WTC11 (cell line): ENCODE measurements around the gene RNASET2. TPM values are rescaled to one million over a fixed set of nuclear protein-coding genes. Genes with fewer than 3 reads are reported as not detected.

Experiments
- AFF4 ChIP-seq: sonication (generic); formaldehyde crosslinking; IDR thresholded peaks from 2 replicates; pipeline ENCODE4 v1.8.1; 2023; ENCODE audit warnings: mild to moderate bottlenecking, missing genetic modification reagents, borderline replicate concordance
- ATF2 ChIP-seq: sonication (generic); formaldehyde crosslinking; IDR thresholded peaks from 2 replicates; pipeline ENCODE4 v1.8.1; 2022; ENCODE audit warnings: low read depth, missing genetic modification reagents, borderline replicate concordance
- CBFB ChIP-seq: sonication (generic); formaldehyde crosslinking; IDR thresholded peaks from 2 replicates; pipeline ENCODE4 v1.8.1; 2022; ENCODE audit warnings: mild to moderate bottlenecking, low read depth, missing genetic modification reagents
- CTCF ChIP-seq: fragments of 200-600 bp; IDR thresholded peaks from 2 replicates; pipeline ENCODE4 v1.8.0; 2022; ENCODE audit warnings: antibody characterized with exemption
- E2F5 ChIP-seq: sonication (generic); formaldehyde crosslinking; IDR thresholded peaks from 2 replicates; pipeline ENCODE4 v1.8.1; 2022; ENCODE audit warnings: mild to moderate bottlenecking, moderate library complexity, missing genetic modification reagents
- ESRRA ChIP-seq: sonication (generic); formaldehyde crosslinking; IDR thresholded peaks from 2 replicates; pipeline ENCODE4 v1.8.1; 2022; ENCODE audit warnings: mild to moderate bottlenecking, missing genetic modification reagents, borderline replicate concordance
- ETV6 ChIP-seq: sonication (generic); formaldehyde crosslinking; IDR thresholded peaks from 2 replicates; pipeline ENCODE4 v1.8.1; 2022; ENCODE audit warnings: mild to moderate bottlenecking, missing genetic modification reagents
- HMGA2 ChIP-seq: fragments of 250-450 bp; sonication (Bioruptor Pico); IDR thresholded peaks from 2 replicates; pipeline ENCODE4 v1.4.0; 2021; ENCODE audit warnings: mild to moderate bottlenecking, moderate library complexity
- HMGXB4 ChIP-seq: sonication (generic); formaldehyde crosslinking; IDR thresholded peaks from 2 replicates; pipeline ENCODE4 v1.8.1; 2023; ENCODE audit warnings: mild to moderate bottlenecking, moderate library complexity, missing genetic modification reagents
- JUN ChIP-seq: sonication (generic); formaldehyde crosslinking; IDR thresholded peaks from 2 replicates; pipeline ENCODE4 v1.8.0; 2023; ENCODE audit warnings: mild to moderate bottlenecking, missing genetic modification reagents
- MXD4 ChIP-seq: fragments of 250-450 bp; sonication (Bioruptor Pico); IDR thresholded peaks from 2 replicates; pipeline ENCODE4 v1.8.0; 2021; ENCODE audit warnings: mild to moderate bottlenecking, moderate library complexity, borderline replicate concordance
- MYBL2 ChIP-seq: sonication (generic); formaldehyde crosslinking; IDR thresholded peaks from 2 replicates; pipeline ENCODE4 v1.8.1; 2023; ENCODE audit warnings: mild to moderate bottlenecking, moderate library complexity, missing genetic modification reagents
- NFATC4 ChIP-seq: fragments of 250-450 bp; sonication (Bioruptor Pico); IDR thresholded peaks from 2 replicates; pipeline ENCODE4 v1.9.0; 2021; ENCODE audit warnings: mild to moderate bottlenecking
- SP1 ChIP-seq: sonication (generic); formaldehyde crosslinking; conservative IDR thresholded peaks from 2 replicates; pipeline ENCODE4 v1.8.1; 2022; ENCODE audit warnings: missing genetic modification reagents
- USF1 ChIP-seq: sonication (generic); formaldehyde crosslinking; IDR thresholded peaks from 2 replicates; pipeline ENCODE4 v1.8.0; 2022; ENCODE audit warnings: mild to moderate bottlenecking, missing genetic modification reagents
- ZNF416 ChIP-seq: fragments of 250-450 bp; sonication (Bioruptor Pico); IDR thresholded peaks from 2 replicates; pipeline ENCODE4 v1.9.0; 2021; ENCODE audit warnings: mild to moderate bottlenecking, inconsistent platforms
- total RNA-seq: library from RNA; stranded (reverse); gene quantifications from 3 replicates; pipeline ENCODE4 v1.2.3, GENCODE V29; 2021
- TF ChIP-seq, protein P1 (sequence below): sonication (generic); formaldehyde crosslinking; IDR thresholded peaks from 2 replicates; pipeline ENCODE4 v1.8.0; 2023; ENCODE audit warnings: mild to moderate bottlenecking, missing genetic modification reagents
- TF ChIP-seq, protein P2 (sequence below): sonication (generic); formaldehyde crosslinking; IDR thresholded peaks from 2 replicates; pipeline ENCODE4 v1.8.1; 2023; ENCODE audit warnings: mild to moderate bottlenecking, missing genetic modification reagents
- TF ChIP-seq, protein P3 (sequence below): fragments of 250-450 bp; sonication (Bioruptor Pico); IDR thresholded peaks from 2 replicates; pipeline ENCODE4 v1.9.0; 2021; ENCODE audit warnings: moderate library complexity, mild to moderate bottlenecking, inconsistent platforms, borderline replicate concordance

RNASET2 gene
- total RNA-seq, 1 experiment from 2014 or later, result 35.6 TPM

GRCh38 chr6:166999145-166999883, 43.0 kb upstream of the RNASET2 start, which contains the start of gene CEP43 (continued):
- TF ChIP-seq AFF4 (CRISPR knock-in tag) (0 out of 2 replicates have a peak, but pooled peaks have one; percentile 17), MXD4 (CRISPR knock-in tag) (no peak), MYBL2 (peak; percentile 98), NFATC4 (CRISPR knock-in tag) (no peak), ZNF416 (CRISPR knock-in tag) (peak; percentile 83), CBFB (CRISPR knock-in tag) (no peak), CTCF (no peak), ATF2 (no peak), HMGA2 (CRISPR knock-in tag) (no peak), JUN (CRISPR knock-in tag) (peak; percentile 84; the same call in 1 of the 2 replicates), USF1 (CRISPR knock-in tag) (no peak), ESRRA (CRISPR knock-in tag) (0 out of 2 replicates have a peak, but pooled peaks have one; percentile 57), SP1 (CRISPR knock-in tag) (peak; percentile 98), E2F5 (peak; percentile 71), HMGXB4 (CRISPR knock-in tag) (peak; percentile 77), ETV6 (CRISPR knock-in tag) (peak; percentile 90)
- TF ChIP-seq, protein P1, sequence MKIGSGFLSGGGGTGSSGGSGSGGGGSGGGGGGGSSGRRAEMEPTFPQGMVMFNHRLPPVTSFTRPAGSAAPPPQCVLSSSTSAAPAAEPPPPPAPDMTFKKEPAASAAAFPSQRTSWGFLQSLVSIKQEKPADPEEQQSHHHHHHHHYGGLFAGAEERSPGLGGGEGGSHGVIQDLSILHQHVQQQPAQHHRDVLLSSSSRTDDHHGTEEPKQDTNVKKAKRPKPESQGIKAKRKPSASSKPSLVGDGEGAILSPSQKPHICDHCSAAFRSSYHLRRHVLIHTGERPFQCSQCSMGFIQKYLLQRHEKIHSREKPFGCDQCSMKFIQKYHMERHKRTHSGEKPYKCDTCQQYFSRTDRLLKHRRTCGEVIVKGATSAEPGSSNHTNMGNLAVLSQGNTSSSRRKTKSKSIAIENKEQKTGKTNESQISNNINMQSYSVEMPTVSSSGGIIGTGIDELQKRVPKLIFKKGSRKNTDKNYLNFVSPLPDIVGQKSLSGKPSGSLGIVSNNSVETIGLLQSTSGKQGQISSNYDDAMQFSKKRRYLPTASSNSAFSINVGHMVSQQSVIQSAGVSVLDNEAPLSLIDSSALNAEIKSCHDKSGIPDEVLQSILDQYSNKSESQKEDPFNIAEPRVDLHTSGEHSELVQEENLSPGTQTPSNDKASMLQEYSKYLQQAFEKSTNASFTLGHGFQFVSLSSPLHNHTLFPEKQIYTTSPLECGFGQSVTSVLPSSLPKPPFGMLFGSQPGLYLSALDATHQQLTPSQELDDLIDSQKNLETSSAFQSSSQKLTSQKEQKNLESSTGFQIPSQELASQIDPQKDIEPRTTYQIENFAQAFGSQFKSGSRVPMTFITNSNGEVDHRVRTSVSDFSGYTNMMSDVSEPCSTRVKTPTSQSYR (CRISPR knock-in tag), result no peak
- TF ChIP-seq, protein P2, sequence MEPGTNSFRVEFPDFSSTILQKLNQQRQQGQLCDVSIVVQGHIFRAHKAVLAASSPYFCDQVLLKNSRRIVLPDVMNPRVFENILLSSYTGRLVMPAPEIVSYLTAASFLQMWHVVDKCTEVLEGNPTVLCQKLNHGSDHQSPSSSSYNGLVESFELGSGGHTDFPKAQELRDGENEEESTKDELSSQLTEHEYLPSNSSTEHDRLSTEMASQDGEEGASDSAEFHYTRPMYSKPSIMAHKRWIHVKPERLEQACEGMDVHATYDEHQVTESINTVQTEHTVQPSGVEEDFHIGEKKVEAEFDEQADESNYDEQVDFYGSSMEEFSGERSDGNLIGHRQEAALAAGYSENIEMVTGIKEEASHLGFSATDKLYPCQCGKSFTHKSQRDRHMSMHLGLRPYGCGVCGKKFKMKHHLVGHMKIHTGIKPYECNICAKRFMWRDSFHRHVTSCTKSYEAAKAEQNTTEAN (CRISPR knock-in tag), result peak; percentile 28; the same call in 1 of the 2 replicates
- TF ChIP-seq, protein P3, sequence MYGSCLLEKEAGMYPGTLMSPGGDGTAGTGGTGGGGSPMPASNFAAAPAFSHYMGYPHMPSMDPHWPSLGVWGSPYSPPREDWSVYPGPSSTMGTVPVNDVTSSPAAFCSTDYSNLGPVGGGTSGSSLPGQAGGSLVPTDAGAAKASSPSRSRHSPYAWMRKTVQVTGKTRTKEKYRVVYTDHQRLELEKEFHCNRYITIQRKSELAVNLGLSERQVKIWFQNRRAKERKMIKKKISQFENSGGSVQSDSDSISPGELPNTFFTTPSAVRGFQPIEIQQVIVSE, result no peak
